GM23338 (cell line): ENCODE results near the gene TRMT11. TPM values are rescaled to one million over a fixed set of nuclear protein-coding genes. Genes with fewer than 3 reads are reported as not detected.

Source experiments
- ATAC-seq: fragments of 200-7000 bp; cut with Tn5 transposase; 3 replicates; pipeline ENCODE4 v1.9.1; 2020
- DNase-seq: peaks from one replicate; pipeline ENCODE4 v3.0.0-alpha.2; 2015; ENCODE audit warnings: low spot score
- H2AFZ ChIP-seq: fragments of 200-600 bp; sonication (generic); 2 replicates; pipeline ENCODE4 v1.8.0; 2016; ENCODE audit warnings: antibody characterized with exemption, mild to moderate bottlenecking, moderate library complexity
- H3F3A ChIP-seq: fragments of 200-600 bp; sonication (generic); replicated peaks from 2 replicates; pipeline ENCODE4 v1.8.0; 2017; ENCODE audit warnings: antibody characterized with exemption, mixed run types, low read depth
- H3K27ac ChIP-seq: fragments of 200-600 bp; sonication (generic); 2 replicates; pipeline ENCODE4 v1.6.1; 2016; ENCODE audit warnings: low read depth
- H3K27me3 ChIP-seq: fragments of 200-600 bp; sonication (generic); 2 replicates; pipeline ENCODE4 v1.8.0; 2016; ENCODE audit warnings: mild to moderate bottlenecking, mixed run types, moderate library complexity; ENCODE audit not compliant: insufficient read depth
- H3K36me3 ChIP-seq: fragments of 200-600 bp; sonication (generic); 2 replicates; pipeline ENCODE4 v1.8.0; 2016; ENCODE audit warnings: mild to moderate bottlenecking; ENCODE audit not compliant: insufficient read depth
- H3K4me1 ChIP-seq: fragments of 200-600 bp; sonication (generic); 2 replicates; pipeline ENCODE4 v1.8.0; 2016; ENCODE audit warnings: mild to moderate bottlenecking, moderate library complexity; ENCODE audit not compliant: insufficient read depth
- H3K4me2 ChIP-seq: fragments of 200-600 bp; sonication (generic); 2 replicates; pipeline ENCODE4 v1.7.1; 2017; ENCODE audit warnings: mixed run types
- H3K4me3 ChIP-seq: fragments of 200-600 bp; sonication (generic); 2 replicates; pipeline ENCODE4 v1.6.1; 2016; ENCODE audit warnings: mixed run types
- H3K79me2 ChIP-seq: fragments of 200-600 bp; sonication (generic); replicated peaks from 2 replicates; pipeline ENCODE4 v1.8.0; 2017; ENCODE audit warnings: mild to moderate bottlenecking; ENCODE audit not compliant: insufficient read depth
- H3K9me2 ChIP-seq: fragments of 200-600 bp; sonication (generic); 2 replicates; pipeline ENCODE4 v1.8.0; 2017; ENCODE audit not compliant: insufficient read depth
- H4K20me1 ChIP-seq: fragments of 200-600 bp; sonication (generic); replicated peaks from 2 replicates; pipeline ENCODE4 v1.8.0; 2017; ENCODE audit warnings: mild to moderate bottlenecking; ENCODE audit not compliant: insufficient read depth
- H3K27ac Mint-ChIP-seq: 2 replicates; pipeline ENCODE4 v1.8.0; 2020; ENCODE audit warnings: inconsistent platforms, mild to moderate bottlenecking, moderate library complexity, mixed read lengths
- H3K27me3 Mint-ChIP-seq: 3 replicates; pipeline ENCODE4 v1.8.0; 2022; ENCODE audit warnings: low read depth, mild to moderate bottlenecking, moderate library complexity, mixed read lengths, inconsistent platforms; ENCODE audit not compliant: insufficient read depth, poor library complexity
- H3K36me3 Mint-ChIP-seq: 3 replicates; pipeline ENCODE4 v1.8.0; 2021; ENCODE audit warnings: low read depth, mild to moderate bottlenecking, inconsistent platforms, moderate library complexity, mixed read lengths
- H3K4me1 Mint-ChIP-seq: 3 replicates; pipeline ENCODE4 v1.8.0; 2020; ENCODE audit warnings: mild to moderate bottlenecking, inconsistent platforms, mixed read lengths
- H3K4me3 Mint-ChIP-seq: 3 replicates; pipeline ENCODE4 v1.8.0; 2021; ENCODE audit warnings: moderate library complexity, mild to moderate bottlenecking, inconsistent platforms, mixed read lengths
- H3K9me3 Mint-ChIP-seq: 3 replicates; pipeline ENCODE4 v1.8.0; 2020; ENCODE audit warnings: moderate library complexity, mild to moderate bottlenecking, inconsistent platforms, mixed read lengths
- CREB1 ChIP-seq: fragments of 250-450 bp; sonication (Bioruptor Pico); IDR thresholded peaks from 2 replicates; pipeline ENCODE4 v1.5.0; 2020; ENCODE audit warnings: low read depth, mild to moderate bottlenecking, moderate library complexity
- ETS1 ChIP-seq: IDR thresholded peaks from 2 replicates; pipeline ENCODE4 v1.6.1; 2016; ENCODE audit warnings: antibody characterized with exemption
- EZH2 ChIP-seq: fragments of 200-600 bp; sonication (generic); IDR thresholded peaks from one replicate; pipeline ENCODE4 v1.8.0; 2017; ENCODE audit warnings: antibody characterized with exemption, mild to moderate bottlenecking, low read depth; ENCODE audit not compliant: unreplicated experiment
- EZH2phosphoT487 ChIP-seq: fragments of 200-600 bp; sonication (generic); IDR thresholded peaks from one replicate; pipeline ENCODE4 v1.8.1; 2018; ENCODE audit warnings: antibody characterized with exemption; ENCODE audit not compliant: unreplicated experiment
- JUNB ChIP-seq: IDR thresholded peaks from one replicate; pipeline ENCODE4 v1.6.1; 2016; ENCODE audit warnings: antibody characterized with exemption; ENCODE audit not compliant: unreplicated experiment
- NANOG ChIP-seq: IDR thresholded peaks from 2 replicates; pipeline ENCODE4 v1.6.1; 2016; ENCODE audit warnings: antibody characterized with exemption, borderline replicate concordance
- POLR2AphosphoS5 ChIP-seq: IDR thresholded peaks from 2 replicates; pipeline ENCODE4 v1.6.1; 2016; ENCODE audit warnings: antibody characterized with exemption, low read depth
- STAT1 ChIP-seq: IDR thresholded peaks from one replicate; pipeline ENCODE4 v1.6.1; 2016; ENCODE audit warnings: antibody characterized with exemption; ENCODE audit not compliant: unreplicated experiment
- ZNF114 ChIP-seq: fragments of 250-450 bp; sonication (Bioruptor Pico); IDR thresholded peaks from 2 replicates; pipeline ENCODE4 v1.5.0; 2020; ENCODE audit warnings: mild to moderate bottlenecking, moderate library complexity
- ZNF331 ChIP-seq: fragments of 250-450 bp; sonication (Bioruptor Pico); IDR thresholded peaks from 2 replicates; pipeline ENCODE4 v1.5.0; 2020; ENCODE audit warnings: low read depth, mild to moderate bottlenecking, moderate library complexity
- polyA plus RNA-seq: library from polyadenylated mRNA; unstranded; fragments of >200 nt; fragmentation: Nextera tagmentation; extraction: Ambion mirVana; gene quantifications from 2 replicates; pipeline ENCODE4 v1.2.1, GENCODE V29; 2016
- total RNA-seq: library from RNA; depleted of rRNA; stranded (reverse); fragments of >200 nt; shearing (Covaris generic); gene quantifications from 2 replicates; pipeline ENCODE4 v1.2.3, GENCODE V29; 2014
- TF ChIP-seq, protein P1 (sequence below): IDR thresholded peaks from one replicate; pipeline ENCODE4 v1.6.1; 2018; ENCODE audit warnings: antibody characterized with exemption; ENCODE audit not compliant: unreplicated experiment

TRMT11 gene
- total and polyA plus RNA-seq, 2 experiments from 2014 or later: 49.5 to 50.9 TPM

DNA sequence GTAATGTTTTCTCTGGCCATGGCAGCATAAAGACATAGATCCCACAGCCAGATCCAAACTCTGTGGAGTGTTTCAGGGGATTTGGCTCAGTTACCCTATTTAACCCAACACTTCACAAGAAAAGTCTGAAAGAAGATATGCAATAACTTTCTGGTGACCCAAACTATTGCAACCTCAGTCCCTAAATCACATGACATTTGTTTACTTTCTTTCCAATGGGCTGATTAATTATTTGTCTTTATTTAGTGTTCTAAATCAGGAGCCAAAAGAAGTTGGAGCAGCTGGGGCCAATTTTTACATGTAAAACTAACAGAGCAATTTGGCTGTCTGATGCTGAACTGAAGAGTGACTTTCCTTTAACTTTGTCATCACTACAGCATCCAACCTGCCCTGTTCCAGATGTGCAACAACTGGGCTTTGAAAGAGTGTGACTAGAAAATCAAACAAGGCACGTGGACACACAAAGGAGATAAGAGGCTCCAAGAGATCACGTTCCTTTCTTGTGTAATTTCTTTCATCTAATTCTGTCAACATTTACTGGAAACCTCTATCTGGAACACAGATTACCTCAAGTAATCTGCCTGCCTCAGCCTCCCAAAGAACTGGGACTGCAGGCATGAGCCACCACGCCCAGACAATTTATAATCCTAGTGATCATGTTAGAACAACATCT lies 90.8 kb downstream of the TRMT11 start:
- peaks cover 4% of the 10 kb centered on the region; the same call in 1 of the 2 replicates for H3K9me2 ChIP-seq
- H3K36me3 ChIP-seq: no peaks in the 10 kb centered on the region
- Mint-ChIP-seq H3K4me3 (no peak overlapping the region), H3K9me3 (no peaks in the 10 kb centered on the region; the same call in 2 of the 3 replicates), H3K36me3 (no peaks in the 10 kb centered on the region), H3K27me3 (peaks cover 1% of the 10 kb centered on the region), H3K27ac (peak overlapping the region; percentile 80; the same call in 1 of the 2 replicates), H3K4me1 (peaks cover 13% of the 10 kb centered on the region)
- H3F3A ChIP-seq: no peaks in the 10 kb centered on the region
- no peak overlapping the region for H2AFZ ChIP-seq
- peaks cover 14% of the 10 kb centered on the region for H3K4me1 ChIP-seq
- TF ChIP-seq, protein P1, sequence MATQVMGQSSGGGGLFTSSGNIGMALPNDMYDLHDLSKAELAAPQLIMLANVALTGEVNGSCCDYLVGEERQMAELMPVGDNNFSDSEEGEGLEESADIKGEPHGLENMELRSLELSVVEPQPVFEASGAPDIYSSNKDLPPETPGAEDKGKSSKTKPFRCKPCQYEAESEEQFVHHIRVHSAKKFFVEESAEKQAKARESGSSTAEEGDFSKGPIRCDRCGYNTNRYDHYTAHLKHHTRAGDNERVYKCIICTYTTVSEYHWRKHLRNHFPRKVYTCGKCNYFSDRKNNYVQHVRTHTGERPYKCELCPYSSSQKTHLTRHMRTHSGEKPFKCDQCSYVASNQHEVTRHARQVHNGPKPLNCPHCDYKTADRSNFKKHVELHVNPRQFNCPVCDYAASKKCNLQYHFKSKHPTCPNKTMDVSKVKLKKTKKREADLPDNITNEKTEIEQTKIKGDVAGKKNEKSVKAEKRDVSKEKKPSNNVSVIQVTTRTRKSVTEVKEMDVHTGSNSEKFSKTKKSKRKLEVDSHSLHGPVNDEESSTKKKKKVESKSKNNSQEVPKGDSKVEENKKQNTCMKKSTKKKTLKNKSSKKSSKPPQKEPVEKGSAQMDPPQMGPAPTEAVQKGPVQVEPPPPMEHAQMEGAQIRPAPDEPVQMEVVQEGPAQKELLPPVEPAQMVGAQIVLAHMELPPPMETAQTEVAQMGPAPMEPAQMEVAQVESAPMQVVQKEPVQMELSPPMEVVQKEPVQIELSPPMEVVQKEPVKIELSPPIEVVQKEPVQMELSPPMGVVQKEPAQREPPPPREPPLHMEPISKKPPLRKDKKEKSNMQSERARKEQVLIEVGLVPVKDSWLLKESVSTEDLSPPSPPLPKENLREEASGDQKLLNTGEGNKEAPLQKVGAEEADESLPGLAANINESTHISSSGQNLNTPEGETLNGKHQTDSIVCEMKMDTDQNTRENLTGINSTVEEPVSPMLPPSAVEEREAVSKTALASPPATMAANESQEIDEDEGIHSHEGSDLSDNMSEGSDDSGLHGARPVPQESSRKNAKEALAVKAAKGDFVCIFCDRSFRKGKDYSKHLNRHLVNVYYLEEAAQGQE: no peak
- no peak for TF ChIP-seq NANOG
- no peak for TF ChIP-seq STAT1
- no peak for TF ChIP-seq ZNF114 (CRISPR knock-in tag)
- no peak for TF ChIP-seq ZNF331 (CRISPR knock-in tag)
- TF ChIP-seq JUNB: no peak
- no peak for TF ChIP-seq POLR2AphosphoS5
- no peak for TF ChIP-seq EZH2phosphoT487
- TF ChIP-seq CREB1: no peak
- TF ChIP-seq EZH2: no peak
- TF ChIP-seq ETS1: no peak
- DNase-seq (no peak), ATAC-seq (no peak)
- no peaks in the 10 kb centered on the region for H3K27me3 ChIP-seq
- no peaks in the 10 kb centered on the region for H3K79me2 ChIP-seq
- H3K27ac ChIP-seq: no peak overlapping the region
- no peaks in the 10 kb centered on the region for H4K20me1 ChIP-seq
- H3K4me3 ChIP-seq: no peak overlapping the region
- no peak overlapping the region for H3K4me2 ChIP-seq
